Measurements from ENCODE around the gene HEATR1.
"Not testable (repeated sequence)": the region's sequence is repeated elsewhere in the genome, so short reads cannot be mapped to it uniquely, and the experiment has no call there.

HEATR1 gene, protein sequence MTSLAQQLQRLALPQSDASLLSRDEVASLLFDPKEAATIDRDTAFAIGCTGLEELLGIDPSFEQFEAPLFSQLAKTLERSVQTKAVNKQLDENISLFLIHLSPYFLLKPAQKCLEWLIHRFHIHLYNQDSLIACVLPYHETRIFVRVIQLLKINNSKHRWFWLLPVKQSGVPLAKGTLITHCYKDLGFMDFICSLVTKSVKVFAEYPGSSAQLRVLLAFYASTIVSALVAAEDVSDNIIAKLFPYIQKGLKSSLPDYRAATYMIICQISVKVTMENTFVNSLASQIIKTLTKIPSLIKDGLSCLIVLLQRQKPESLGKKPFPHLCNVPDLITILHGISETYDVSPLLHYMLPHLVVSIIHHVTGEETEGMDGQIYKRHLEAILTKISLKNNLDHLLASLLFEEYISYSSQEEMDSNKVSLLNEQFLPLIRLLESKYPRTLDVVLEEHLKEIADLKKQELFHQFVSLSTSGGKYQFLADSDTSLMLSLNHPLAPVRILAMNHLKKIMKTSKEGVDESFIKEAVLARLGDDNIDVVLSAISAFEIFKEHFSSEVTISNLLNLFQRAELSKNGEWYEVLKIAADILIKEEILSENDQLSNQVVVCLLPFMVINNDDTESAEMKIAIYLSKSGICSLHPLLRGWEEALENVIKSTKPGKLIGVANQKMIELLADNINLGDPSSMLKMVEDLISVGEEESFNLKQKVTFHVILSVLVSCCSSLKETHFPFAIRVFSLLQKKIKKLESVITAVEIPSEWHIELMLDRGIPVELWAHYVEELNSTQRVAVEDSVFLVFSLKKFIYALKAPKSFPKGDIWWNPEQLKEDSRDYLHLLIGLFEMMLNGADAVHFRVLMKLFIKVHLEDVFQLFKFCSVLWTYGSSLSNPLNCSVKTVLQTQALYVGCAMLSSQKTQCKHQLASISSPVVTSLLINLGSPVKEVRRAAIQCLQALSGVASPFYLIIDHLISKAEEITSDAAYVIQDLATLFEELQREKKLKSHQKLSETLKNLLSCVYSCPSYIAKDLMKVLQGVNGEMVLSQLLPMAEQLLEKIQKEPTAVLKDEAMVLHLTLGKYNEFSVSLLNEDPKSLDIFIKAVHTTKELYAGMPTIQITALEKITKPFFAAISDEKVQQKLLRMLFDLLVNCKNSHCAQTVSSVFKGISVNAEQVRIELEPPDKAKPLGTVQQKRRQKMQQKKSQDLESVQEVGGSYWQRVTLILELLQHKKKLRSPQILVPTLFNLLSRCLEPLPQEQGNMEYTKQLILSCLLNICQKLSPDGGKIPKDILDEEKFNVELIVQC (N-terminal part only)

DNA sequence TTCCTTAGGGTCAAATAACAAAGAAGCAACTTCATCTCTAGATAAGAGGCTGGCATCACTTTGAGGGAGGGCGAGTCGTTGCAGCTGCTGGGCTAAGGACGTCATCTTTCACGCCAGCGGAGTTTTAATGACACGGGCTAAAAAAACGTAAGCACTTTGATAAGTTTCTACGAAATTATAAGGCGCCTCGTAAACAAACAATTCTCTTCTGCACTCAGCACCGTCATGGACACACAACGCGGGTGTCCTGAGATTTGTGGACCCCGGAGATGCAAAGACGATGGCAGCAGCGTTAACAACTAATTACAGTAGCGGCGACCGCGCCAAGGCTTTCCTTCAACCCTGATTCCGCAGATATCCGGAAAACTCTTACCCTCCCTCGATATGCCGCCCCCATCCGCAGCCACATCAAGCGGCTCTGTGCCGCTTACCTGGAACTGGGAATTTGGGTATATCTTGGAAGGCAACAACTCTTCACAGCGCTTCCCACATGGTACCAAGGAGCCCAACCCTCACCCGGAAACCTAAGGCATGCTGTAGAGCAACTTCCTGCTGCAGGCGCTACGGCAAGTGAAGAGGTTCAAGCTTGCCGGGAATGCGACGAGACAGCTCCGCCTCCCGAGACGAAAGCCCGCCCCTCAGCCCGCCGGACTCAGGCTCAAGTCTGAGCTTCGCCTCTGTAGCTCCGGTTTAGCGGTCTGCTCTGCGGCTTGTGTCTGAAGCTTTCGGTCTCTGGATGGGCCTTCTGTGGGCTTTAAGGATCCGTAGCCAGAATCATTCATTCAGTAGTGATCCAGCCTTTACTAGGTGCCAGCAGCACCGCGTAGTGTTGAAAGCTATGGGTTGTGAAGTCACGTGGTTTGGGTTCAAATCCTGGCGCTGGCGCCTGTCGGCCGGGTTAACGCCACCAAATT lies at the start of gene HEATR1:
HEATR1 (minus strand) TSS at position 526 of the 914 bp plus-strand sequence; CDS start at position 105, 421 bp downstream.
- peak; percentile 65 to 76 for DNase-seq (ENCODE audit: extremely low read depth in 1 of 2, low read depth in 1 of 2)

- no peak for DNase-seq (ENCODE audit: extremely low read depth in 1 of 2, low read depth in 1 of 2)
Observed at GRCh38 chr1:236645016-236645680, 40.8 kb upstream of the HEATR1 start.

- DNase-seq (ENCODE audit: extremely low read depth in 1 of 2, low read depth in 1 of 2): no peak
Observed at GRCh38 chr1:236642763-236643162, 38.4 kb upstream of the HEATR1 start.

- no peak for DNase-seq (ENCODE audit: extremely low read depth in 1 of 2, low read depth in 1 of 2)
Observed at GRCh38 chr1:236639686-236640085, 35.4 kb upstream of the HEATR1 start.

DNA sequence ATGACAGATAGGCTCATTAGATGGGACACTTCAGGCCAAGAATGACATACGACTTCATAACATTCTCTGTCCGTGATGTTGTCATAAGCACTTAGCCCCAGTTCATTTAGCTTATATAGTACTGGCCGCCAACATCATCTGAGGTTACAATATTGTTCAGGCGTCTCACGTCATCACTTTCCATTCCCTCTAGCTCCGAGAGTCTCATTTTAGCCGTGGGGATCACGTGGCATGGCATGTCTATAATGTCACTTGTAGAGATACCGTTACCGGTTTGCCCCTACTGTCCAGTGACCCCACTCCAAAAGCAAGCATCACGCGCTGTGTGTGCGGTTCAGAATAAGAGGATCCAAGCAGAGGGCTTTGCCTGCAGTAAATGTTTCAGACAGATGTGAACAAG lies 34.6 kb upstream of the HEATR1 start:
- no peak for DNase-seq (ENCODE audit: extremely low read depth in 1 of 2, low read depth in 1 of 2)

DNA sequence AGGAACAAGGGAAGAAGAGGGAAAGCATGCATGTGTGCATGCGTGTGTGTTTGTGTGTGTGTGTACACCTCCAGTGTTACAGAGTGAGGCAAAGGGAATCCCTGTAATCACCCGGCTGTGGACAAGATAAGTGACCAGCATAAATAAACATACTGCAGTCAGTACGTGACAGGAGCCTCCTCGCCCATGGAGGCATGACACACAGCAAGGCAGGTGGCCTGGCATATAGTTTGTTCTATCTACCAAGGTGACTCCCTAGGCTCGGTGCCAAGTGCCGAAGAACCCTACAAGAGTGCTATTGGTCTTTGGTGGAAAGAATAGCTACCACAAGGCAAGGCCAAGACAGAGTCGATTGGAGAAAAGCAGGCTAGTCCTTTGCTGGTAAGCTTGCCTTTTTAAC lies 31.7 kb upstream of the HEATR1 start:
- DNase-seq (ENCODE audit: extremely low read depth in 1 of 2, low read depth in 1 of 2): no peak

GRCh38 chr1:236627727-236628408 lies 23.6 kb upstream of the HEATR1 start:
- DNase-seq (ENCODE audit: extremely low read depth in 1 of 2, low read depth in 1 of 2): no peak

- no peak for DNase-seq (ENCODE audit: extremely low read depth in 1 of 2, low read depth in 1 of 2)
Observed at GRCh38 chr1:236623371-236624166, 19.3 kb upstream of the HEATR1 start.

GRCh38 chr1:236622407-236622806 lies 18.1 kb upstream of the HEATR1 start:
- DNase-seq (ENCODE audit: extremely low read depth in 1 of 2, low read depth in 1 of 2): no peak

GRCh38 chr1:236619398-236619797 lies 15.1 kb upstream of the HEATR1 start:
- no peak for DNase-seq (ENCODE audit: extremely low read depth in 1 of 2, low read depth in 1 of 2)

DNA sequence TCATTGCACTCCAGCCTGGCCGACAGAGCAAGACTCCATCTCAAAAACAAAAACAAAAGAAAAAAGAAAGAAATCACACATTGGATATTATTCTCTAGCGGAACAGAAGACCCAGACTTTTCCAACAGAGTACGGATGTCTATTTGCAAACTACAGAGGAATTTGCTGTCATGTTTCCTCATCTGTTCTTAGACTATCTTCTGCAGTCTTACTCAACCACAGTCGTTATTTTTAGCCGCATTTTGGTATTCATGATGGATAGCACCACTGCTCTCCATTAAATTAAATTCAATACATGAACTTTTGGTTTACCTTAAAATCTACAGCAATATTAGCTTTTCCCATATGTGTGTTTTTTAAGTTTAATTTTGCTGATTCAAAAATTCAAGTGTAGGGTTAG lies 14.2 kb upstream of the HEATR1 start:
- no peak for DNase-seq (ENCODE audit: extremely low read depth in 1 of 2, low read depth in 1 of 2)

DNA sequence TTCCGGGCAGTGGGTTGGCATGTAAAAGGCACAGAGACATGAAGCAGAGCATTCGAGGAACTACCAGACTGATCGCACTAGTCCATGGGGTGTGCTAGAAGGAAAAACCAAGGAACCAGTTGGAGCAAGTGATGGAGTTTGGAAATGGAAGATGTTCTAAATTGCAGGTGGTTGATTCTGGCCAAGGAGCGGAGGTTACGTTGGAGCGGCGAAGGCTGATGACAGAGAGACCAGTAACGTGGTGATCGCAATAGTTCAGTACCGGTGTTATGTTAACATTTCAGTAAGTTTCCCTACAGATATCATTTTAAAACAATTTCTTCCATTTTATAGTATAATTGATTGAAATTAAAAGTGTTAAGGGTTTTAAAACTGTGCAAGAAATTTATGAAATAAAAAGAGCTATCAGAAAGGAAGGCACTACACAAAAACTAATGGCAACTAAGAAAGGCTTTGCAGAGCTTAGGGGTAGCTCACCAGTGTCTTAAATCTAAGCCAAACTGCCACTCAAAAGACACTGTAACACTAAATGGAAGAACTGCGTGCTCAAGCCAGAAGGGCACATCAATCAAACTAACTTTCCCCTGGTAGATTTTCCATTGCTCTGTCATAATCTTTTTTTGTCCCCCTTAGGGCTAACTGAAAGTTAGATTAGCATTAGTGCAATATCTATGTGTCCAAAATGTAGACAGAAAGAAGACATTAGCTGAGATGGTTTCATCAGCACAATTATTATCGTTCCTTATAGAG lies 11.3 kb upstream of the HEATR1 start:
- DNase-seq (ENCODE audit: extremely low read depth in 1 of 2, low read depth in 1 of 2): no peak

DNA sequence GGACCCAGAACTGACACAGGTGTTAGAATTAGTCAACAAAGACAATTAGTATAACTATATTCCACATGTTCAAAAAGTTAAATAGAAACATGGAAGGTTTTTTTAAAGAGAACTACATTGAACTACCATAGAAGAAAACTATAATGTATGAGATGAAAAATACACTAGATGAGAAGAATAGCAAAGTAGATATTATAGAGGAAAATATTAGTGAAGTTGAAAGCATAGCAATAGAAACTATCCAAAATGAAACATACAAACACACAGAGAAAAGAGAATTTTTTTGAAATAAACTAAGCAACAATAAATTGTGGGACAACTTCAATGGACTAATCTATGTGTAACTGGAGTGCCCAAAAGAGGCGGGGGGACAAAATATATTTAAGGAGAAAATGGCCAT lies 8.0 kb upstream of the HEATR1 start:
- no peak for DNase-seq (ENCODE audit: extremely low read depth in 1 of 2, low read depth in 1 of 2)

GRCh38 chr1:236608930-236609726 lies 4.8 kb upstream of the HEATR1 start:
- DNase-seq (ENCODE audit: extremely low read depth in 1 of 2, low read depth in 1 of 2): no peak

DNA sequence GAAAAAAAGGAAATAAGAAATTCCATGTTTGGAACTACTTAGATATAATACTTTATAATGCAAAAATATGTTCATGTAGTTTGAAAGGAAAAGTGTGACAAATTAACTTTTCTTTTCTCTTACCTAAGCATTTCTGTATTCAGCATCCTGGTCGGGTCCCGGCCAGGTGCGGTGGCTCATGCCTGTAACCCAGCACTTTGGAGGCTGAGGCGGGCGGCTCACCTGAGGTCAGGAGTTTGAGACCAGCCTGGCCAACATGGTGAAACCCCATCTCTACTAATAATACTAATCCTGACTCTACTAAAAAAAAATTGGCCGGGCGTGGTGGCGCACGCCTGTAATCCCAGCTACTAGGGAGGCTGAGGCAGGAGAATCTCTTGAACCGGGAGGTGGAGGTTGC lies 3.3 kb upstream of the HEATR1 start:
- not testable (repeated sequence) for DNase-seq (ENCODE audit: extremely low read depth in 1 of 2, low read depth in 1 of 2)

Measured in activated CD8-positive, alpha-beta memory T cell treated with anti-CD3 and anti-CD28 coated beads for 1 hour (primary cell).